ENCODE results near the gene NEU4.

Gene NEU4

DNA sequence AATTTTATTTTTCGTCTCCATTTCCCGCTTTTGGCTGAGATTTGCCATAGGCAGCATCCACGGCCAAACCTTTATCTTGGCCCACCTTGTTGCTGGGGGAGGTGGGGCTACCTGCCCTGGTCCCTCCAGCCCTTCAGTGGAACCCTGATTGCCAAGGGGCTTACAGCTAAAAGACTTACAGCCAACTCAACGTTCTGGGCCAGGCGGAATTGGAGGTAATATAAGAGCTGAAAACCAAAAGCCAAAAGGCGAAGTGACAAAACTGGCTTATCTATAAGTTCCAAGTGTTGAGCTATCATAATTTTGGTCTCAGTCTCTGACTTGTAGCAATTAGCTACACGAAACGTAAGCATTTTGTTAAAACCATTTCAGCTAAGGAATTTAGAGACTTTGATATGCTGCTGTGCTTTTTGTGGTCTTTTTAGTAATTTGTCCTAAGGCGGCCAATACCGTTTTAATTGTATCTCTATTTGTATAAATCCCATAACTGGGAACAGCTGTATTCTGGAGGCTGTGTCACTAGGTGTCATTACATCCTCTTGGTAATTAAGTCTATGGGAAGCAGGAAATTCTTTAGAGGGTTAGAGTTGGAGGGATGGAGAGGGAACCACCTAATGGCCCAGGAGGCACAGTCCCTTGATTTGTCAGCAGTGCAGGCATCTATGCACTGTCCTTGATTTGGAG lies 25.7 kb downstream of the NEU4 start:
- DNase-seq (ENCODE audit: low read depth): no peak

DNA sequence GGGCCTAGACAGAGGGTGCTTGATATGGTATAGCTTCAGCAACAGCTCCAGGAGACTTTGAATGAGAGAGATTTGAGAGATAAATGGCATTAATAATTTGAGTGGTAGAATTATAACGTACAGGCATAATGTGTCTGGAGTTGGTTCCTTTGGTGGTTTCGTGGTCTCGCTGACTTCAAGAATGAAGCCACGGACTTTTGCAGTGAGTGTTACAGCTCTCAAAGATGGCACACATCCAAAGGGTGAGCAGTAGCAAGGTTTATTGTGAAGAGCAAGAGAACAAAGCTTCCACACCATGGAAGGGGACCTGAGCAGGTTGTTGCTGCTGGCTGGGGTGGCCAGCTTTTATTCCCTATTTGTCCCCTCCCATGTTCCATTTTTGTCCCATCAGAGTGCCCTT lies 26.6 kb downstream of the NEU4 start:
- DNase-seq (ENCODE audit: low read depth): no peak

DNA sequence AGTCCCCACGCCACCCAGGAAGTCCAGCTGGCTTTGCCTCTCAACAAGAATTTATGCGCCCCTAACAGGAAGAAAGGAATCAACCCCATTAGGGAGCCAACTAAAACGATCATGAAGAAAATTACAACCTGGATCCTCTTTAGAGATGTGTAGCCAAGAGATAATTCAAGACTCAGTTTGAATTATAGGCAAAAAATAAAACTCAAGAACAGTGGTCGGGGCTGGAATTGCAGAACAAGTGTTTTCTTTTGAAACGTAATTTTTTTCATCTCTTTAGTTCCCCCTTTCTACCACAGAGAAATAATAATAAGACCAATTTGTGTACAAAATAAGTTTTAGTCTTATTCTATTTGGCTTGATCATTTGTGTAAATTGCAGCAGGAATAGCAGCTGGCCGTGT lies 27.3 kb downstream of the NEU4 start:
- no peak for DNase-seq (ENCODE audit: low read depth)

DNA sequence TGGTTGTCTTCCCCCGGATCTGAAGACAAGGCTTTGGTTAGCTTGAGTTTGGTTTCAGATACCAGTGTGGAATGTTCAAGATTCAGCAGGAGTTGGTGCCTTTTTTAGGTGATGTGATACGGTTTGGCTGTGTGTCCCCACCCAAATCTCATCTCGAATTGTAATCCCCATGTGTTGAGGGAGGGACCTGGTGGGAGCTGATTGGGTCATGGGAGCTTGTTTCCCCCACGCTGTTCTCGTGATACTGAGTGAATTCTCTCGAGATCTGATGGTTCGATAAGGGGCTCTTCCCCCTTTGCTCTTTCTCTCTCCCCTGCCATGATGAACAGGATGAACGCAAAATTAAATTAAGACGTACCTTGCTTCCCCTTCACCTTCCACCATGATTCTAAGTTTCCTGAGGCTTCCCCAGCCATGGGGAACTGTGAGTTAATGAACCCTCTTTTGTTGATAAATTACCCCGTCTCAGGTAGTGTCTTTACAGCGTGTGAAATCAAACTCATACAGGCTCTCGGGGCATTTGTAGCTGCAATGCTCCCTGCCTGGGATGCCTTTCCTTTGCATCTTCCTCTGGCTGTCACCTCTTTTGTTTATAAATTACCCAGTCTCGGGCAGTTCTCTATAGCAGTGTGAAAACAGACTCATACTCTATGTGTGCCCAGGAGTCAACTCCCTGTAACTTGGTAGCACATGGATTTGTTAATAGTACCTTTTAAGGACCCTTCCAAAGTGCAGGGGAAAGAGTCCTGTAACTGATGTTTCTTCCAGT lies 28.4 kb downstream of the NEU4 start:
- DNase-seq (ENCODE audit: low read depth): no peak

DNA sequence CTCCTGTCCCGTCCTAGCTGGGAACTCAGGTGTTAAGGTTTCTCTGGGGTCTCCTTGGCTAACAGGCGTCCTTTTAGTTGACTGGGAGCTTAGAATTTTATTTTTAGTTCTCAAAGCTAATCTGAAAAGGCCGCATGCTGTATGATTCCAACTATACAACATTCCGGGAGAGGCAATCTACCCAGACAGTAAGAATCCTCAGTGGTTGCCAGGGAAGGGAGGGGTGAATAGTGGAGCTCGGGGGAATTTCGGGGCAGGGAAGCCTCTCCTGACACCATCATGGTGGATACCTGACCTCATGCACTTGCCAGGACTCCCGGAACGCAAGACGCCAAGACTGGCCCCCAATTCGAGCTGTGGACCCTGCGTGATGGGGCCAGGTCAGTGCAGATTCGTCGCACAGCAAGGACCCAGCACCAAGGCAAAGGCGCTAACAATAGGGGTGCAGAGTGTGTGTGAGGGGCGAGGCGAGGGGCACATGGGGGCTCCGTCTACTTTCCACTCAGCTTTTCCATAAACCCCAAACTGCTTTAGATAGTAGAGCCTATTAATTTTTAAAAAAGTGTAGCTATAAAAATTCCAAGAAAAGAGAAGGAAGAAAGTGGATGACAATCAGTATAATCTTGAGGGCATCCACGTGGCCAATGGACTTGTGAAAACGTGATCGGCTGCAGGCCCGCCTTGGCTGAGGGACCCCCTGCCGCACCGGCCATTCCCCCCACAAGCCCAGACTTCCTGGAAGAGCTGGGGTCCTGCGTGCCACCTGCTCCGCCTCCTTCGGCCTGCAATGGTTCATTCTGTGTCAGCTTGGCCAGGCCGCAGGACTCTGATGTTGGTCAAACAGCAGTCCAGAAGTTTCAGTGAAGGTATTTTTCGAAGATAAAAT lies 32.4 kb downstream of the NEU4 start:
- no peak for DNase-seq (ENCODE audit: low read depth)

DNA sequence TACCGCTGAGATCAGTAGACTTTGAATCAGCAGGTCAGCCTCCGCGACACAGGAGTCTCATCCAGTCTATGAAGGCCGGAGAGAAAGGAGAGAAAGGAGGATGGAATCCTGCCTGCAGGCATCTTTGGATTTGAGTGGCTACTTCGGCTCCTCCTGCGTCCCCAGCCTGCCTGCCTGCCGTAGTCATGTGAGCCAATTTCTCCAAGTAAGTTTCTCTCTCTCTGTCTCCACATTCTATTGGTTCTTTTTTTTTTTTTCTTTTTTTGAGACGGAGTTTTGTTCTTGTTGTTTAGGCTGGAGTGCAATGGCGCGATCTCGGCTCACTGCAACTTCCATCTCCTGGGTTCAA lies 33.0 kb downstream of the NEU4 start:
- no peak for DNase-seq (ENCODE audit: low read depth)

DNA sequence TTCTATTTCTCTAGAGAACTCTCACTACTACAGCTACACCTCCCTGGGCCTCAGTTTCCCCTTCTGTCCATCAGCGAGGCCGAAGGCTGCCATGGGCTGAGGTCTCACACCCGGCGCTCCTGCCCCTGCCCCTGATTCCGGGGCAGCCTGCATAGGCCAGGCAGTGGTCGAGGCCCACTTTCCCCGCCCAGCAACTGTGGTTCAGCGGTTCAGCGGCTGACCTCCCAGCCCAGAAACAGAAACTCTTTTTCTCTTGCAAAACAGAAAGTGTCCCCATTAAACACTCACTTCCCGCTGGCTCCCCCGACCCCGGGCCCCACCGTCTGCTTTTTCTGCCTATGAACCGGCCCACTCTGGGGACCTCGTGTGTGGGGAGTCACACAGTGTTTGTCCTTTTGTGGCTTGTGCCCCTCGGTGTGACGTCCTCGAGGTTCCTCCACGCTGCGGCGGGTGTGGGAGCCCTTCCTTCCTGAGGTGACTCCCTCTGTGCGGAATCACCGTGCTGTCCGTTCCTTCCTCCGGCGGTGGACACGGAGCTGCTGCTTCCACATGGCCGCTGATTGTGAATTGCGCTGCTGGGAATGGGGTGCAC lies 33.7 kb downstream of the NEU4 start:
- DNase-seq (ENCODE audit: low read depth): no peak

DNA sequence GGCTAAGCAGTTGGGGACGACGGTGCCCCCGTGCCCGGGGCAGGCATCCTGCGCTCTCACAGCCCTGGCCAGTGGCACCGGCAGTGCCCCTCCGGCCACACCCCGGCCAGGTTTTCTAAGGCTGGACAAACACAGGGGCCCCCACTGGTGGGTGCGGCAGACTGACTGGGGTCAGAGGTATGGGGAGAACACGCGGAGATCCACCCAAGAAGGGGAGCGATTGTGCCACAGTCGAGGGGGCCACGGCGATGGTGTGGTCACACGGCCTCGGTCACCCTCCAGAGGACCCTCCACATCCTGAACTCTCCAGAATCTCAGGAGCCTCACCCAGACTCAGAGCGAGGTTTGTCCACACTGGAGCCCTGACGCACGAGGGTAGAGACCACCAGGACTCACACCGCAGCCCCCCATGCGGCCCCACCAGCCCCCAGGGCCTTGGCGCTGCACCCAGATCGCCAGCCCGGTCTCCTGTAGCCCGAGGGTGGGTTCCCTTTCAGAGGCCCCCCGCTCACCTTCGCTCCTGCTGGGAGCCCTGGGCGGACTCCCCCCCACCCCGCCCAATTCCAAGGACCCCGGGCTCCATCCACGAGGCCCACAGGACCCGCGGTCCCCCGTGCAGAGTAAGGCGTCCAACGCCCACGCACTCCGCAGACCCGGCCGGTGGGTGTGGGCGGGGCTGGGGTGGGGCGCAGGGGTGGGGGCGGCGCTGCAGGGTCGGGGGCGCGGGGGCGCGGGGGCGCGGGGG lies 34.5 kb downstream of the NEU4 start:
- DNase-seq (ENCODE audit: low read depth): no peak

DNA sequence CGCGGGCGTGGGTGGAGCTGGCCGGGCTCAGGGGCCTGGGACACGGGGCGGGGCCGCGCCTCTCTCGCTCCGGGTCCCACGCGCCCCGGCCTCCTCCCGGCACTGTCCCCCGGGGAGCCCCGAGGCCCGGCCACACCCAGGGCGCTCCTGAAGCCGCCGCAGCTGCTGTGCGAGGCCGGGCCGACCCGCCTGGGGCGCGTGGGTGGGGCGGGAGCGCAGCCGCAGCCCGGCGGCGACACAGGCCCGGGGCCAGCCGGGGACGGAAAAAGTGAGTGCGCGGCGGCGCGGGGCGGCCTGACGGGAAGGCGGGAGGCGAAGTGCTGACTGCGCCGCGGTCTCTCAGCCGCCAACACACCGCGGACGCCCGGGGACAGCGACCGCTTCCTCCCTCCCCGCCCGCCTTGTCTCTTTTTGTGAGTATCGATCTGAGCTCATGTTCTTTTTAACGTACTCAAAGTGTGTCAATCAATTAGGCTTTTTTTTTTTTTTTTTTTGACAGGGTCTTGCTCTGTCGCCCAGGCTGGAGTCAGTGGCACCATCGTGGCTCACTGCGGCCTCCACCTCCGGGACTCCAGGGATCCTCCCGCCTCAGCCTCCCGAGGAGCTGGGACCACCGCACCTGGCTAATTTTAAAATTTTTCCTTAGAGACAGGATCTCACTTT lies 35.2 kb downstream of the NEU4 start:
- DNase-seq (ENCODE audit: low read depth): no peak

DNA sequence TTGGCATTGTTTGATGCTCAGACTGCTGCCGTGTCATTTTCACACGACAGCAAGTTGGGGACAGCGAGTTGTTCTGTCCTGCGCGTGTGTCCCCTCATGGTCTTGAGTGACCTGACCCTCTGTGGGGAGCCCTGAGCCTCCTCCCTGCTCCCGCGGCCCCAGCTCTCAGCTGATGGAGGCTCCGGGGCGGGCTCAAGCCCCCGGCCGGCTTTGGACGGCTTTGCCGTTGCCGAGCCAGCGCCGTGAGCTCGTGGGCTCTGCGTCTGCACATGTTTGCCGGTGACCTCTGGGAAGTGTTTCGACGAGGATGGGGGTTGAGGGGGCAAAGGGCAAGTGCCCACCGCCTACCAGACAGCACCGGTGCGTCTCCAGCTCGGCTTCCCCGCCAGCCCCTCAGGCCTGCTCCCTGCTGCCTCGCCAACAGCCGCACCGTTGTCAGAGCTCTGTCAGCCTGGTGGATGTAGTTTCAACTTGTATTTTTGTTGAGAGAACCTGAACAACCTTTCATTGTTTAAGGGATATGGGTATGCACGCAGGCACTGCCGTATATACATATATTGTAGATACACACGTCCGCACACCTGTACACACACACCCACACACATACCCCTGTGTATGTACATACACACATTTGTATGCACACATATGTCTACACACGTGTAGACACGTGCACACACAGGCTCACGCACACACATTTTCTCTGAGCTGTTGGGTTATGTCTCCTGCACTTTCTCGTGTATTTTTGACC lies 36.0 kb downstream of the NEU4 start:
- no peak for DNase-seq (ENCODE audit: low read depth)

DNA sequence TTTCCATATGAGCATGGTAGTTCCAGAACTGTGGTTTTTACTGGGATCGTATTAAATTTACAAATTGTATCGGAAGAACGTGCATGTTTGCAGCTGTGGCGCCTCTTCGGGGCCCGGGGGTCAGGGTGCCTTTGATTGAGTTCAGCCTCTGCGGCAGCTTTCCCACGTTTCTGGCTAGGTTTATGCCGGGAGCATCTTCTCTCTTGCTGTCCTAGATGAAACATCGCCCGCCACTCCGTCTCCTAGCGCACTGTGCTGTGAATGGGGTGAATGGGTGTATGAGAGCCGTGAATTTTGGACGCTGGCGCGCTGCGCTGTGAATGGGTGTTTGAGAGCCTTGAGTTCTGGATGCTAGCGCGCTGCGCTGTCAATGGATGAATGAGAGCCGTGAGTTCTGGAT lies 37.4 kb downstream of the NEU4 start:
- no peak for DNase-seq (ENCODE audit: low read depth)

DNA sequence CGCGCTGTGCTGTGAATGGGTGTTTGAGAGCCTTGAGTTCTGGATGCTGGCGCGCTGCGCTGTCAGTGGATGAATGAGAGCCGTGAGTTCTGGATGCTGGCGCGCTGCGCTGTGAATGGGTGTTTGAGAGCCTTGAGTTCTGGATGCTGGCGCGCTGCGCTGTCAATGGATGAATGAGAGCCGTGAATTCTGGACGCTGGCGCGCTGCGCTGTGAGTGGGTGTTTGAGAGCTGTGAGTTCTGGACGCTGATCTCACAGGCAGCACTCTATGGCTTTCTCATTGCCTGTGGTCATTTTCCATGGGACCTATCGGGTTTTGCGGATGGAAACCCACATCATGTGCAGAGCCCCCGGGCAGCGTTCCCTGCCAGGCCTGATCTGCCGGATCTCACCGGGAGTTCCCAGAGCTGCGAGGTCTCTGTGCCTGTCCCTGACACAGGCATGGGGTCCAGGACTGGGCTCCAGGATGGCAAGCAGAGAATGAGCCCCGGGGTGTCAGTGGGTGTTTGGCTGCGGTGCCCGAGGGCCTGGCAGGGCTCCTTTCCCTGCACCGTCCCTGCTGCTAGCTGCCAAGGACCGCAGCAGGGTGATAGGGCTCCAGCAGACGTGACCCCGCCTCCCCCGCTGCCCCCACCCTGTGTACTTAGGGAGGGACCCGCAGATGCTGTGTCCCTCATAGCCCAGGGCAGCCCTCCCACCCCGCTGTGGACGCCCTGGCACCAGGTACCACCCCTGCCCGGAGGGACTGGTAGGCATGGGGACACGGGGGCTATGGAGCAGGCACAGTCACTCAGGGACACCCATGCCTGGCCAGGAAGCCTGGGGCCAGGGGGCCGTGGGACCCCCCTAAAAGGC lies 40.0 kb downstream of the NEU4 start:
- no peak for DNase-seq (ENCODE audit: low read depth)

DNA sequence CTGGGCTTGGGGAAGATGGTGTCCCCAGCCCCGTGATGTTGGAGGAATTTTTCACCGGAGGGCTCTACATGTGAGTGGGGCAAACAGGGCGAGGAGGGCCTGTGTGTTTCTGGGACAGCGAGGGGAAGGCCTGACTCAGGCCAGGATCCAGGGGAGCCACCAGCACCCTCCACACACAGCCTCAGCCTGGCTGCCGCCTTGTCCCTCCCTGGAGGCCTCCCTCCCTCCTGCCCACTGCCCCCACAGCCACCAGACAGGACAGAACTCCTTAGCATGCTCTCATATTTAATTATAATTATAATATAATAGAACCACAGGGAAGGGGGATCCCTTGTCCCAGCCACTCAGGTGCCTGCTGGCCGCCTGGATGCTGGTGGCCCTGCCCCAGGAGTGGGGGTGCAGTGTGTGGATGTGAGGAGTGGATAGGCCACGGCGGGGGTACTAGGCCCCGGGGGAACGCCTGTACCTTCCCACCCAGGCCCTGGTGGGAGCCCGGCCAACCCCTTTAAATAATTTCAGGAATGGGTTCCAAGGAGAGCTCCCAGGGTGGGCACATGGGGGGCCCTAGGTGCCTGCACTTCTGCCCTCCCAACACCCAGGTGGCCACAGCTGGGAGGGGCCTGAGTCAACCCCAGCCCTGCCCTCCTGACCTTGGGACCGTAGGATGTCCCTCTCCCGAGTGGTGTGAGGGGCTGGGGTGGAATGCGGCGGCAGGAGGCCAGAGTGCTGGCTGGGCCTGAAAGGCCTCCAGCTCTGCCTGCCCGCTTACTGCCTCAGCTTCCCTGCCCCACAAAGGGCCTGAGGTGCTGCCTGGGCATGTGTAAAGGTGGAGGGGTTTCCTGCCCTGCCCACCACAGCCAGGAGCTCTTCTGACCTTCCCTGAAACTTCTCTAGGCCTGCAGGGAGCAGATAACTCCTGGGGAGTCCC lies 40.9 kb downstream of the NEU4 start:
- no peak for DNase-seq (ENCODE audit: low read depth)

DNA sequence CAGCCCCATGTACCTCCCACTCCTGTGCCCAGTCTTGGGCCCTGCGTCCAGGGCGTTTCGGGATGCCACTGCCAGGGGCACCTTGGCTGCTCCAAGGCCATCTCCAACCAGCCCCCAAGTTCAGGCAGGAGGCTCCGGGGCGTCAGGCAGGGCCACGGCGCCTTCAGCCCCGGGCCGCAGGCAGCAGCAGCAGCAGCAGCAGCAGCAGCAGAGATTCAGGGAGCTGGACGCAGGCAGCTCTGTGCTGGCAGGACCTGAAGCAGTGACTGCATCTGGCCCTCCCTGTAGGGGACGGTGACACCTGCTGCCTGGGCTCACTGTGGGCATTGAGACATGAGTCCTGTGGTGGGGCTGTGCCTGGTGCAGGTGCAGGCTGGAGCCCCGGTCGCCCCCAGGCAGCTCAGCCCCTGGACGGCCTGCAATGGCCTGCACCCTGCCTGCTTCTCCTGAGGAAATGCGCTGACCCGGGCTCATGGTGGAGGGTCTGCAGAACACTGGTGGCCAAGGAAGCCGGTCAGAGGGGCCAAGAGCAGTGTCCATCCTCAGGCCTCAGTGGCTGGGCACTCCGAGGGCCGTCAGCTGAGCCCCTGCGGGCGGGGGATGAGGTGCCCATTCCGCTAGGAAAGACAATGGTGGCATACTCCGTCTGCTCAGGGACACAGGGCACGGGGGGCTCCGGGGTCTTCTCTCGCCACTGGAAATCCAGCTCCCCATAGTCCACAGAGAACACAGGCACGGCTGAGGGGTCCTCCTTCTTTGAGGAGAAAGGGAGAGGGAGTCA lies 41.7 kb downstream of the NEU4 start:
- no peak for DNase-seq (ENCODE audit: low read depth)

DNA sequence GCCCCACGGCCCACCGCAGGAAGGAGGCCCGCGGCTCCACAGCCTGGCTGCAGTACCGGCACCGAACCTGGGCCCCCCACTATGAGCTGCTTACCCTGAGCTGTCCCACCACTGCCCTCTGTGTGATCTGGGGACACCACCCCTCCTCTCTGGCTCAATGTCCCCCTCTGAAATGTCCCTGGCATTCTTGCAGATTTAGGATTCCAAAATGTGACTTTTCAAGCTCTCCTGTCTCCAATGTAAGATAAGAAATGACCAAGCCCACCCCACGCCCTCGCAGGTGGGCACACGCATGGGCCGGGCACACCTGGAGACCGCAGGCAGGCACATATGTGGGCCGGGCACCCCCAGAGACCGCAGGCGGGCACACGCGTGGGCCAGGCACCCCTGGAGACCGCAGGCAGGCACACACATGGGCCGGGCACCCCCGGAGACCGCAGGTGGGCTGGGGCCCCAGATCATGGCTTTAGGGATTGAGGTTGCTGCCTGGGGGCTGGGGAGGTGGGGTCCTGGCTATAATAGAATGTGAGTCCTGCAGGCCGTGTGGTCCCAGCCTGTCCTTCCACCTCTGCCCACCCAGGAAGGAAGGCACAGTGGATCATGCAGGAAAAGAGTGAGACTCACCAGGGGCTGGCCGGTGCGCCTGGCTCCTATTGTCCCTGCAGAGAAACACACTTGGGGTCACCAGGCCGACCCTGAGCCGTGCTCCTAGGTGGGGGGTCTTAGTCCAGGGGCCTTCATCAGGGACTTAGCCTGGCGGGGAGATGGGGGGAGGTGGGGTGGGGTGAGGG lies 42.5 kb downstream of the NEU4 start:
- DNase-seq (ENCODE audit: low read depth): no peak

DNA sequence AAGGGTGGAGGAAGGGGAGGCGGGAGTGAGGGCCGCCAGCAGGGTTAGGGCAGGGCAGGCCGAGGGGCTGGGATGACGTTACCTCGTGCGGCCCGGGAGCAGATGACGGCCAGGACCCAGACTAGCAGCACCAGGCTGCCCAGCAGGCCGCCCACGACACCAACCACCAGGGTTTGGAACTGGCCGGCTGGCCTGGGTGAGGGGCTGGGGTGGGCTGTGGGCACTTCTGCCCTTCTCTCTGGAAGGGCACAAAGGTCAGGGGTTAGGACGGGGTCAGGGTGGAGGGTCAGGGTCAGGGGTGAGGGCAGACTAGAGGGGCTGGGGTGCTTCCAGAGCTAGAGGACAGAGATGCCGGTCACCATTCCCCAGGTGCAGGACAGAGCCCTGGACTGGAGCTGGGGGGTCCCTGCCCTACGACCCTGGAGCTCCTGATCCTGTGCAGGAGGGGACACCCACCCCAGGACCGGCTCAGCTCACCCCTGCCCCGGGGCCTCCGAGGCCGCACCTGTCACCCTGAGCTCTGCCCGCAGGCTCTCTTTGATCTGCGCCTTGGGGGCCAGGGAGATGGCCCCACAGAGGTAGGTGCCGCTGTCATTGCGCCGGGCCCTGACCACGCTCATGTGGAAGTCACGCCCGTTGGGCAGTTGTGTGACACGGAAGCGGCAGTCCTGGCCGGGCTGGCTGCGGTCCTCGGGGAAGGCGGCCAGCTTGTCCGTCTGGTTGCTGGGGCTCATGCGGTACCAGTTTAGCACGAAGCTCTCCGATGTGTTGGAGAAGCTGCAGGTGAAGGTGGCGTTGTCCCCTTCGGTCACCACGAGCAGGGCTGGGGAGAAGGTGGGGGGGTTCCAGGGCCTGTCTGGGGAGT lies 43.4 kb downstream of the NEU4 start:
- DNase-seq (ENCODE audit: low read depth): no peak
